Raji (cell line): ENCODE data around the gene EMC6.

Source experiments
- POLR2A ChIP-seq: IDR thresholded peaks from 2 replicates; pipeline ENCODE4 v1.6.1; 2011; ENCODE audit warnings: low read depth, low read length, control low read depth; ENCODE audit not compliant: insufficient read depth

EMC6 gene

GRCh38 chr17:3663102-3664011, 5.3 kb upstream of the EMC6 start:
- TF ChIP-seq POLR2A = no peak

- no peak for TF ChIP-seq POLR2A
Observed at GRCh38 chr17:3665834-3666233, 2.8 kb upstream of the EMC6 start.

- no peak for TF ChIP-seq POLR2A
Observed at GRCh38 chr17:3666516-3666915, 2.1 kb upstream of the EMC6 start.

GRCh38 chr17:3667366-3668278, 990 bp upstream of the EMC6 start:
- no peak for TF ChIP-seq POLR2A

GRCh38 chr17:3669085-3669347, 404 bp downstream of the EMC6 start:
- no peak for TF ChIP-seq POLR2A

GRCh38 chr17:3669548-3669947, 936 bp downstream of the EMC6 start:
- no peak for TF ChIP-seq POLR2A

GRCh38 chr17:3672571-3672970, 4.0 kb downstream of the EMC6 start:
- no peak for TF ChIP-seq POLR2A

GRCh38 chr17:3675886-3676285, 7.3 kb downstream of the EMC6 start:
- no peak for TF ChIP-seq POLR2A

- no peak for TF ChIP-seq POLR2A
Observed at GRCh38 chr17:3678095-3678820, 9.6 kb downstream of the EMC6 start.

- TF ChIP-seq POLR2A = no peak
Observed at GRCh38 chr17:3678821-3679530, 10.4 kb downstream of the EMC6 start.

GRCh38 chr17:3679531-3680126, 11.0 kb downstream of the EMC6 start:
- TF ChIP-seq POLR2A = no peak

GRCh38 chr17:3681057-3681456, 12.4 kb downstream of the EMC6 start:
- TF ChIP-seq POLR2A = no peak

GRCh38 chr17:3681565-3681964, 13.0 kb downstream of the EMC6 start:
- no peak for TF ChIP-seq POLR2A

- TF ChIP-seq POLR2A = no peak
Observed at GRCh38 chr17:3682033-3682432, 13.4 kb downstream of the EMC6 start.
